GM12878 (cell line): Measurements from ENCODE around the gene DPYSL4.

Source experiments
- BCL11A ChIP-seq: IDR thresholded peaks from 2 replicates; pipeline ENCODE4 v1.6.1; 2011; ENCODE audit warnings: low read depth, low read length
- CTCF ChIP-seq, 3 experiments: IDR thresholded peaks in 2 of 3; conservative IDR thresholded peaks in 1 of 3; 2 replicates each; pipeline ENCODE4 v1.5.1; 2011; ENCODE audit warnings: low read depth in 3 of 3, low read length in 3 of 3, mild to moderate bottlenecking in 3 of 3, control low read depth in 2 of 3, moderate library complexity in 2 of 3, inconsistent platforms in 1 of 3, mixed read lengths in 1 of 3; ENCODE audit not compliant: control insufficient read depth in 2 of 3, insufficient read depth in 1 of 3; ENCODE audit errors: extremely low read depth in 1 of 3
- ELK1 ChIP-seq: IDR thresholded peaks from 2 replicates; pipeline ENCODE4 v1.6.1; 2012; ENCODE audit warnings: low read depth, low read length, improper control_type of control experiment
- EZH2 ChIP-seq: IDR thresholded peaks from 2 replicates; pipeline ENCODE4 v1.6.1; 2012; ENCODE audit warnings: low read depth, mild to moderate bottlenecking, control low read depth, inconsistent platforms, low read length, borderline replicate concordance; ENCODE audit not compliant: control insufficient read depth
- MXI1 ChIP-seq: fragments of 150-350 bp; IDR thresholded peaks from 2 replicates; pipeline ENCODE4 v1.6.1; 2011; ENCODE audit warnings: low read depth, mild to moderate bottlenecking, inconsistent platforms, low read length, improper control_type of control experiment
- POLR2A ChIP-seq: IDR thresholded peaks from 2 replicates; pipeline ENCODE4 v1.6.1; 2011; ENCODE audit warnings: low read depth, mild to moderate bottlenecking, low read length
- POLR2AphosphoS5 ChIP-seq: IDR thresholded peaks from 2 replicates; pipeline ENCODE4 v1.6.1; 2011; ENCODE audit warnings: mild to moderate bottlenecking, low read length, inconsistent platforms
- REST ChIP-seq: IDR thresholded peaks from 2 replicates; pipeline ENCODE4 v1.6.1; 2012; ENCODE audit warnings: mild to moderate bottlenecking, low read depth, low read length
- RFX5 ChIP-seq: IDR thresholded peaks from 2 replicates; pipeline ENCODE4 v1.6.1; 2011; ENCODE audit warnings: low read depth, low read length, improper control_type of control experiment
- RUNX3 ChIP-seq: IDR thresholded peaks from 2 replicates; pipeline ENCODE4 v1.6.1; 2012; ENCODE audit warnings: low read length, inconsistent platforms
- SRF ChIP-seq, 2 experiments: IDR thresholded peaks; 2 replicates each; pipeline ENCODE4 v1.6.1; 2011; ENCODE audit warnings: low read depth in 2 of 2, low read length in 2 of 2, mild to moderate bottlenecking in 1 of 2, moderate library complexity in 1 of 2
- USF1 ChIP-seq: IDR thresholded peaks from 2 replicates; pipeline ENCODE4 v1.6.1; 2011; ENCODE audit warnings: borderline replicate concordance, low read depth, mild to moderate bottlenecking, moderate library complexity, mixed read lengths, low read length; ENCODE audit not compliant: insufficient read depth; ENCODE audit errors: extremely low read length
- ZZZ3 ChIP-seq: IDR thresholded peaks from 2 replicates; pipeline ENCODE4 v1.6.1; 2011; ENCODE audit warnings: low read depth; ENCODE audit not compliant: control insufficient read depth, insufficient read length

- no peak for TF ChIP-seq SRF (IDR thresholded peaks at IDR 0.05; ENCODE audit: low read depth in 2 of 2, low read length in 2 of 2)
- no peak for TF ChIP-seq ZZZ3
- TF ChIP-seq ELK1 = no peak
- no peak for TF ChIP-seq EZH2
- TF ChIP-seq MXI1 = no peak
- TF ChIP-seq CTCF (IDR thresholded peaks at IDR 0.05 in 2 of 3, conservative IDR thresholded peaks at IDR 0.05 in 1 of 3; ENCODE audit: control insufficient read depth in 2 of 3, extremely low read depth in 1 of 3, insufficient read depth in 1 of 3, low read depth in 3 of 3, low read length in 3 of 3) = no peak
- TF ChIP-seq USF1 = no peak
- TF ChIP-seq POLR2A = no peak
- no peak for TF ChIP-seq REST
- no peak for TF ChIP-seq RFX5
- no peak for TF ChIP-seq BCL11A
- no peak for TF ChIP-seq RUNX3
- TF ChIP-seq POLR2AphosphoS5 = no peak
Measured at GRCh38 chr10:132198381-132199181, 11.8 kb downstream of the DPYSL4 start.
